Psoas muscle (tissue), 8 donors: ENCODE data around the gene AVPR2. TPM values are rescaled to one million over a fixed set of nuclear protein-coding genes. Genes with fewer than 3 reads are reported as not detected.

Source experiments
- ATAC-seq, 4 donors: fragments of 200-7000 bp; cut with Tn5 transposase; one replicate each; pipeline ENCODE4 v1.9.1; 2020; ENCODE audit warnings: moderate library complexity in 3 of 4, mild to moderate bottlenecking in 2 of 4
- DNase-seq, 2 donors: peaks; one replicate each; pipeline ENCODE4 v3.0.0-alpha.2; 2020
- H3K27ac ChIP-seq: fragments of 200-600 bp; one replicate; pipeline ENCODE4 v1.8.0; 2022
- H3K27me3 ChIP-seq, 3 donors: fragments of 200-600 bp in 1 of 3; one replicate each; pipeline versions ENCODE4 v1.6.1 to v1.8.0; 2013 to 2022; ENCODE audit warnings: low read length in 2 of 3, mild to moderate bottlenecking in 2 of 3, moderate library complexity in 1 of 3; ENCODE audit not compliant: insufficient read depth in 3 of 3
- H3K36me3 ChIP-seq, 2 donors: fragments of 200-600 bp in 1 of 2; one replicate each; pipeline versions ENCODE4 v1.6.1 to v1.8.0; 2013 to 2022; ENCODE audit warnings: low read depth in 1 of 2, mild to moderate bottlenecking in 1 of 2, moderate library complexity in 1 of 2; ENCODE audit not compliant: insufficient read depth in 1 of 2
- H3K4me1 ChIP-seq: fragments of 200-600 bp; one replicate; pipeline ENCODE4 v1.8.0; 2022
- H3K4me3 ChIP-seq: fragments of 200-600 bp; one replicate; pipeline ENCODE4 v1.8.0; 2022; ENCODE audit warnings: mild to moderate bottlenecking
- H3K9me3 ChIP-seq: fragments of 200-600 bp; one replicate; pipeline ENCODE4 v1.8.0; 2022
- WGBS, 3 donors: extraction: QIAGEN DNeasy Blood & Tissue Kit; methylation state at CpG; one replicate each; pipeline versions ENCODE4 v1.1.6 to v1.1.7; 2013; 5-methylcytosine and 5-hydroxymethylcytosine counted together
- intact Hi-C, 2 donors: fragments of 100-400 bp; cut with DNase I; formaldehyde crosslinking; loops; one replicate each; pipeline versions ENCODE4 v1.11.0 to v1.14.2; 2022
- polyA plus RNA-seq, 3 donors: library from polyadenylated mRNA; stranded (reverse); fragments of 200-250 nt; gene quantifications; one replicate each; pipeline ENCODE4 v1.2.3, GENCODE V29; 2013
- total RNA-seq, 4 donors: library from RNA; stranded (reverse); fragmentation: NEBNext Ultra II Directional in 2 of 4; extraction: Animal tissue kit (Norgen Biotek cat#: 25700) in 2 of 4; gene quantifications; one replicate each; pipeline versions ENCODE4 v1.2.1 to v1.2.4, GENCODE V29; 2021 to 2023
- TF ChIP-seq, protein P1 (sequence below): fragments of 200-600 bp; IDR thresholded peaks from one replicate; pipeline ENCODE4 v1.8.0; 2022; ENCODE audit warnings: antibody characterized with exemption
- donor health status: healthy with polysubstance abuse.
- donor health status: DM: no; HTN: no; CAD: no; lungs with moderate emphysema.
- donor health status: Bipolar disorder and iron deficiency.
- donor health status: healthy.
- donor health status: DM: yes; HTN: yes; CAD: no.
- donor health status: DM: no; HTN: no; CAD: no.
- donor health status: DM: no; HTN: no; CAD: no.
- donor health status: DM: yes; HTN: yes; CAD: no.

The AVPR2 gene
- total and polyA plus RNA-seq, 7 donors: 1.3 to 4.8 (median 2.1) TPM

DNA sequence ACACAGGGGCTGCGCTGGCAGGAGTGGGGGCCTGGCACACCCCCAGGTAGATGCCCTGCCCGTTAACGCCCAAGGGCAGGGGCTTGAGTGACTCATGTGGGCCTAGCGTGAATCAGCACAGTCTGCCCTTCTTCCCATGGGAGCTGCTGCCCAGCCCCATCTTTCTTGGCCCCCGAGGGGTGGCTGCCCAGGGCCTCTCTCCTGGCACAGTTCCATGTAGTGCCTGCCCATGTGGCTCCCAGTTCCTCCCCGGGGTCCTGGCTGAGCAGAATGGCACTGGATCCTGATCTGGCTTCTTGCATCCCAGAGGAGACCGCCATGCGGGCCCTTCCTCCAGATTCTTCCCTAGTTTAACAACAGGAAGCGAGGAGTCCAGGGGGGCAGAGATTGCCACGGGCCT, 2.1 kb upstream of the AVPR2 start:
- ATAC-seq (no peak), DNase-seq (no peak)
- H3K27me3 ChIP-seq: peaks cover 0 to 33% (median 0%) of the 10 kb centered on the region in 3 donors
- no peak overlapping the region for H3K27ac ChIP-seq
- H3K4me3 ChIP-seq: no peak overlapping the region
- H3K36me3 ChIP-seq: no peaks in the 10 kb centered on the region
- no peaks in the 10 kb centered on the region for H3K9me3 ChIP-seq
- H3K4me1 ChIP-seq: no peaks in the 10 kb centered on the region
- WGBS, 3 donors: 50 to 68% (median 61%) methylated on average over 9 to 10 of the region's 10 CpGs
- intact Hi-C loops: no loop called here
- TF ChIP-seq, protein P1, sequence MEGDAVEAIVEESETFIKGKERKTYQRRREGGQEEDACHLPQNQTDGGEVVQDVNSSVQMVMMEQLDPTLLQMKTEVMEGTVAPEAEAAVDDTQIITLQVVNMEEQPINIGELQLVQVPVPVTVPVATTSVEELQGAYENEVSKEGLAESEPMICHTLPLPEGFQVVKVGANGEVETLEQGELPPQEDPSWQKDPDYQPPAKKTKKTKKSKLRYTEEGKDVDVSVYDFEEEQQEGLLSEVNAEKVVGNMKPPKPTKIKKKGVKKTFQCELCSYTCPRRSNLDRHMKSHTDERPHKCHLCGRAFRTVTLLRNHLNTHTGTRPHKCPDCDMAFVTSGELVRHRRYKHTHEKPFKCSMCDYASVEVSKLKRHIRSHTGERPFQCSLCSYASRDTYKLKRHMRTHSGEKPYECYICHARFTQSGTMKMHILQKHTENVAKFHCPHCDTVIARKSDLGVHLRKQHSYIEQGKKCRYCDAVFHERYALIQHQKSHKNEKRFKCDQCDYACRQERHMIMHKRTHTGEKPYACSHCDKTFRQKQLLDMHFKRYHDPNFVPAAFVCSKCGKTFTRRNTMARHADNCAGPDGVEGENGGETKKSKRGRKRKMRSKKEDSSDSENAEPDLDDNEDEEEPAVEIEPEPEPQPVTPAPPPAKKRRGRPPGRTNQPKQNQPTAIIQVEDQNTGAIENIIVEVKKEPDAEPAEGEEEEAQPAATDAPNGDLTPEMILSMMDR: no peak

DNA sequence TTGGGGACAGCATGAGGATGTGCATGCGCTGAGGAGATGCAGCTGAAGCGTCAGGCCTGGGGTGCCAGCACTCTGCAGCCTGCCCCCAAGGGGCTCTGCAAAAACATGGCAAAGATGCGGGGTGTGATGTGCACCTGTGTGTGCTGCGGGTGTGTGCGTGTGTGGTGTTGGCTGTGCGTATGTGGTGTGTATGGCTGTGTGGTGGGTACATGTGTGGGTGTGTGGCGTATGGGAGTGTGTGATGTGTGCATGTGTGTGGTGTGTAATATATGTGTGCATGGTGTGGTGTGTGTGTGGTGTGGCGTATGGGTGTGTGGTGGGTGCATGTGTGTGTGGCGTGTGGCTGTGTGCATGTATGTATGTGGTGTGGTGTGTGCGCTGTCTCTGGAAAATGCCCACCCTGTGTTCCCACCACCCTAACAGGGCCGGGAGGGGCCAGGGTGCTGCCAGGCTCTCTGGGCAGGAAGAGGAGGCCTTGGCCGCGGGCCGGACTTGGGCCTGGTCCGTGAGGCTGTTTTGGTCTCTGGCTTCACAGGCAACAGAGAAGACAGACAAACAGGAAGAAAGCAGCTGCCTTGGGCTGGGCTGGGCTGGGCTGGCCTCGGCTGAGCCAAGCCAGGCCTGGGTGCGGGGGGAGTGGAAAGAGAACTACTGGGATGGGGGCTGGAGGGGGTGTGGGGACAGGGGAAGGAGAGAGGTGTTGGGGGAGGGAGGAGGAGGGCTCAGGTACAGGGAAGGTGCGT, 1.1 kb upstream of the AVPR2 start:
- TF ChIP-seq, protein P1: no peak
- Histone ChIP-seq H3K4me3 (no peak overlapping the region), H3K4me1 (no peaks in the 10 kb centered on the region), H3K9me3 (no peaks in the 10 kb centered on the region), H3K27ac (no peak overlapping the region), H3K36me3 (no peaks in the 10 kb centered on the region), H3K27me3 (peaks cover 0 to 33% (median 0%) of the 10 kb centered on the region in 3 donors)
- 48 to 62% (median 53%) methylated on average over 11 to 18 of the region's 18 CpGs for WGBS, 3 donors
- ATAC-seq (peak in 1 of 4 donors; percentile 29), DNase-seq (no peak)
- intact Hi-C loops: no loop called here

DNA sequence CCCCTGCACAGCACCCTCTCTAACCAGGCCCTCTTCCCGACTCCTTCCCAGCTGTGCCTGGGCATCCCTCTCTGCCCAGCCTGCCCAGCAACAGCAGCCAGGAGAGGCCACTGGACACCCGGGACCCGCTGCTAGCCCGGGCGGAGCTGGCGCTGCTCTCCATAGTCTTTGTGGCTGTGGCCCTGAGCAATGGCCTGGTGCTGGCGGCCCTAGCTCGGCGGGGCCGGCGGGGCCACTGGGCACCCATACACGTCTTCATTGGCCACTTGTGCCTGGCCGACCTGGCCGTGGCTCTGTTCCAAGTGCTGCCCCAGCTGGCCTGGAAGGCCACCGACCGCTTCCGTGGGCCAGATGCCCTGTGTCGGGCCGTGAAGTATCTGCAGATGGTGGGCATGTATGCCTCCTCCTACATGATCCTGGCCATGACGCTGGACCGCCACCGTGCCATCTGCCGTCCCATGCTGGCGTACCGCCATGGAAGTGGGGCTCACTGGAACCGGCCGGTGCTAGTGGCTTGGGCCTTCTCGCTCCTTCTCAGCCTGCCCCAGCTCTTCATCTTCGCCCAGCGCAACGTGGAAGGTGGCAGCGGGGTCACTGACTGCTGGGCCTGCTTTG, 1.1 kb downstream of the AVPR2 start:
- intact Hi-C loops: no loop called here
- Histone ChIP-seq H3K9me3 (no peaks in the 10 kb centered on the region), H3K4me1 (no peaks in the 10 kb centered on the region), H3K27me3 (peaks cover 0 to 40% (median 1%) of the 10 kb centered on the region in 3 donors), H3K27ac (no peak overlapping the region), H3K4me3 (peak overlapping the region; percentile 44), H3K36me3 (no peaks in the 10 kb centered on the region)
- WGBS, 3 donors: 24 to 58% (median 43%) methylated on average over 18 to 32 of the region's 32 CpGs
- DNase-seq: no peak
- no peak for ATAC-seq
- TF ChIP-seq, protein P1: no peak

DNA sequence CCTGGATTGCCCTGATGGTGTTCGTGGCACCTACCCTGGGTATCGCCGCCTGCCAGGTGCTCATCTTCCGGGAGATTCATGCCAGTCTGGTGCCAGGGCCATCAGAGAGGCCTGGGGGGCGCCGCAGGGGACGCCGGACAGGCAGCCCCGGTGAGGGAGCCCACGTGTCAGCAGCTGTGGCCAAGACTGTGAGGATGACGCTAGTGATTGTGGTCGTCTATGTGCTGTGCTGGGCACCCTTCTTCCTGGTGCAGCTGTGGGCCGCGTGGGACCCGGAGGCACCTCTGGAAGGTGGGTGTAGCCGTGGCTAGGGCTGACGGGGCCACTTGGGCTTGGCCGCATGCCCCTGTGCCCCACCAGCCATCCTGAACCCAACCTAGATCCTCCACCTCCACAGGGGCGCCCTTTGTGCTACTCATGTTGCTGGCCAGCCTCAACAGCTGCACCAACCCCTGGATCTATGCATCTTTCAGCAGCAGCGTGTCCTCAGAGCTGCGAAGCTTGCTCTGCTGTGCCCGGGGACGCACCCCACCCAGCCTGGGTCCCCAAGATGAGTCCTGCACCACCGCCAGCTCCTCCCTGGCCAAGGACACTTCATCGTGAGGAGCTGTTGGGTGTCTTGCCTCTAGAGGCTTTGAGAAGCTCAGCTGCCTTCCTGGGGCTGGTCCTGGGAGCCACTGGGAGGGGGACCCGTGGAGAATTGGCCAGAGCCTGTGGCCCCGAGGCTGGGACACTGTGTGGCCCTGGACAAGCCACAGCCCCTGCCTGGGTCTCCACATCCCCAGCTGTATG, 1.8 kb downstream of the AVPR2 start:
- WGBS, 3 donors: 58 to 70% (median 69%) methylated on average over 15 to 27 of the region's 27 CpGs
- intact Hi-C loops: no loop called here
- TF ChIP-seq, protein P1: no peak
- no peak for ATAC-seq
- H3K27ac ChIP-seq: no peak overlapping the region
- no peak overlapping the region for H3K4me3 ChIP-seq
- H3K9me3 ChIP-seq: no peaks in the 10 kb centered on the region
- H3K27me3 ChIP-seq: peaks cover 0 to 41% (median 1%) of the 10 kb centered on the region in 3 donors
- H3K4me1 ChIP-seq: no peaks in the 10 kb centered on the region
- no peaks in the 10 kb centered on the region for H3K36me3 ChIP-seq
- no peak for DNase-seq
